NCI-H2227 (cell line): ENCODE results near the gene LGALS9.
"Not testable (repeated sequence)": the region's sequence is repeated elsewhere in the genome, so short reads cannot be mapped to it uniquely, and the experiment has no call there.

Experiments
- DNase-seq: peaks from one replicate; lab custom pipeline; 2025; ENCODE audit not compliant: unreplicated experiment; lab: John Stamatoyannopoulos, UW

Gene LGALS9

DNA sequence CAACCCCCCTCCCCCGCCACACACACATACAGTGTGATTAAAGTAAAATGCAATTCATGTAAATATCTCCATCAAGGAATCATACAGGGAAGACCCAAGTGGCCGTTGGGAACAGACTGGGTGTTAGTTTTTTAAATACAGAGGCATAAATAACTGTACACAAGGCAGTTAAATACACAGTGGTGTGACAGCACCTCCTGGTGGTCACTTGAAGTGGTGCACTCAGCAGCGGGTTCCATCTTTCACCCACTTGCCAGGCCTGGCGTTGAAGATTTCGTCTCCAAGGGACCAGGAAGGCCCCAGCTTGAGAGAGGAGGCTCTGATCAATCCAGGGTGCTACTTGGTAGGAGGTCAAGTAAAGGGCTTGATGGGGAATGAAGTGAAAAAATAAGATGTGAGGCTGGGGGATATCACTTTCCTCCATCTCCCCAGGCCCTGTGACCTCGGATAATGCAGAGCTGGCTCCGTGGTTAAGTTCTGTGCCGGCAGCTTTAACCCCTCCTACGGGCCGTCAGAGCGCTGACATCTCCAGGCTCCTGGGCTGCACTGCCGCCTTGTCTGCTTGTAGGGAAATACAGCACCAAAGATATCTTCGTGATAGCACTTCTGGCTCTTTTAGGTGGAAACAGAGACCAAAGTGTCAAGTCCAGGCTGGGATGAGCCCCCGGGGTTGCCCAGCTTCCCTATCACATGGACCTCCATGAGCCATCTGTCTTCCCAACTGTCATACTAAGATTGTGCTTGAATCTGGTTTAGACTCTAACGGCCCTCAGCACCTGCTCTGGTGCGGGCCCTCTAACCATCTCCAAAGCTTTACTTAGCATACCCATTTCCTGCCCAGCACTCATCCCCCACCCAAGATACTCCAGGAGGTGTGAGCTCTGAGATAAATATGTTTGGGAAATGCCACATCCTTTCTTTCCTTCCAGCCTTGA lies 20.7 kb downstream of the LGALS9 start:
- DNase-seq: peak; percentile 25

DNA sequence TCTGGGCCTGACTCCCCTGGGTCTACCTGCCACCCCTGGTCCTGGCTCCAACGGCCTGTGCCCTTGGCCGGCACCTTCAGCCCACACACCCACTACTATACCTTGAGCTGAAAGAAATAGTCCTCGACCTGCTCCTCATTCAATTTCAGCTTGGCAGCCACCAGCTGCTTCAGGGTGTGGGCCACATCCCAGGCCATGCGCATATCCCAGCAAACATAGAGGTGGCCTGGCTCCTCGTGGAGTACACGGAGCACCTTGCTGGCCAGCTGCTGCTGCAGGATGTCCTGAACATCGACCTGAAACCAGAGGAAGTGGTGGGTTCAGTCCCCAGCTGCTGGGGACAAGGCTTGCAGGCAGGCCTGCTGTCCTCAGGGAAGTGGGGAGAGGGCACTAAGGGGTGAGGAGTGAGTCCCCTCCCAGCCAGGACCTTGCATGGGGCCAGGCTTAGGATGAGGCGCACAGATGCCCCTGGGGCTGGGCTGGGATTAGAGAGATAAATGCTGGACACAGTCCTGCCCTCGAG lies 22.5 kb downstream of the LGALS9 start:
- DNase-seq: not testable (repeated sequence)

DNA sequence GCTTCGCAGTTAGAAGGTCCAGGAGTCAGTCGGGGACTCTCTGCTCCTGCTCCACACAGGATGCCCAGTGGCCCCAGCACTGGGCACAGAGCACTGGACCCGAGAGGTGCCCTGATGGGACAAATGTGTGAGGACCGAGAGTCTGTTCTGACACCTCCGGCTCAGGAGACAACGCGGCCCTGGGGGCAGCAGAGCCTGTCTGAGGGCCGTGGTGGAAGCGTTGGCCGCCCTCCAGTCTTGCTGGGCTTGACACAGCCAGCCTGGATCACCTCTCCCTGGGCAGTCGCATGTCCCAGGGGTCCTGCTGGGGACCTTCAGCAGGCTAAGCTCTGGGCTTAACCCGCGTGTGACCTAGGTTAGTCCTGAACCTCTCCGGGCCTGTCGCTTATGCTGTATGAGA lies 23.1 kb downstream of the LGALS9 start:
- no peak for DNase-seq

DNA sequence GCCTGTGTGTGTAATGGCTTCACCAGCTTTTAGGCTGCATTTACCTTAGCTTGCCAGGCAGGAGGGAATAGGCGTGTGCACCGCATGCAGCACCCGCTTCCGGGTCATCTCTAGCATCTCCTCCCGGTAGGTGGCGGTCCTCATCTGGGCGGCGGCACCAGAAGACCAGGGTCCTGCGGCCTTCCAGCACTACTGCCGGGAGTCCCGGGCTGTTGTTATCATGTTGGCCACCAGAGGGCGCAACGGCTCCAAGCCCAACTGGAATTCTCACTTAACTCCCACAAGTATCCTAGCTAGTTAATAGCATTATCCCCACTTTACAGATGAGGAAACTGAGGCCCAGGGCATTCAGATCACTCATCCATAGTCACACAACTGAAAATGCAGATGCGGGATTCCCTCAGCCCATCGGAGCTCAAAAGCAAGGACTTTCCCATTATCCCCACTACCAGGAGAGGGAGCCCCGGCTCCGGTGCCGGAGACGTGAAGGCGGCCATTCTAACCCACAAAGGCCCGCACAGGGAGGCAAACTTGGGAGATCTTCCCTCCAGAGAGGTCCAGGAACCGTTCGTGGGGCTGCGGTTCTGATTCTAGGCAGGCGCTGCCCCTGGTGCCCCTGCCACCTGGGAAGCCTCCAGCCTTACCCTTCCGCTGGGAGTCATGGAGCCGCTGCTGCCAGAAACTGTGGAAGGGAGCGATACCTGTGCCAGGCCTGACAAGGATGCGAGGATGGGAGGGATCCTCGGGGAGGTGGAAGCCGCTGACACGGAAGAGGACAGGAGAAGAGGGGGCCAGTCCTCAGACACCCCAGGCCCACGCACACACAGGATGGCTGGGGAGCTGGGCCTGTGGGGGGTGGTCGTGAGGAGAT lies 23.9 kb downstream of the LGALS9 start:
- peak; percentile 68 for DNase-seq

DNA sequence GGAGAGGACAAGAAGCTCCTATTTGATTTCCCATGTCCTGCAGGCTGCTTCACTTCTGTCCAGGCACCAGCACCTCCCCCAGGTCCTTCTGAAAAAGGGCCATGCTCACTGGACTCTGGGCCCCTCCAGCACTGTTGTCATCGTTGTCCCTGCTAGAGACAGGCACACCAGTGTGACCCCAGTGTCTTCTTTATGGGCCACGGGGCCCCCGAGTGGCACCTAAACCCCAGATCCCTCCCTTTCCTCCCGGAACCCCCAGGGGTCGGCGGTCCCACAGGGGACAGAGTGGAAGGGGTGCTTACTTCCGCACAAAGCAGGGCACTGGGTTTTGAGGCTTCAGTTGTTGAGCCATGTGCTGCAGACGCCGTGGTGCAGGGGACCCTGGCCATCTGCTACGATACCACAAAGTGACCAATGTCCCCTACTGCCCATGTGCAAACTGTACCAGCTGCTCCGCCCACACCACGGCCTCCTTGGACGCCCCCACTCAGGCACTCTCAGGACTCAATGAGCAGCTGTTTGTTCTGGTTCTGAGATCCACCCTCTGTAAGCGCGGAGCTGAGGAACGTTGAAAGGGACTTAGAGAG lies 24.6 kb downstream of the LGALS9 start:
- not testable (repeated sequence) for DNase-seq

DNA sequence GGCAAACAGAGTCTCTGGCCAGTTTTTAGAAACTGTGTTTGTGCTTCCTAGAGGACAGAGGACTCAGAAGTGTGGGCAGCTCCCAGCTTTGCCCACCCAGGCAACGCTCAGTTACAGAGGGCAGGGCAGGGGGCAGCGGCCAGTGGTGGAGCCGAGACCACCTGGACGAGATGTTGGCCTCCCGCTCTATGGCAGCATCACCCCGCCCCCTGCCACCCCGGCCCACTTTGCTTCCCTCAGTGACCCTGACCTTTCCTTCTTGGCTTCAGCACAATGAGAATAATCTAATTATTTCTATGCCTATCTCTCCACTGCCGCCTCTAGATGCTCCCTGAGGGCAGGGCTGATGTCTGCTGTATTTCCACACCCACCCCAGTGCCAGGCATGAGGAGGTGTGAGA lies 25.6 kb downstream of the LGALS9 start:
- not testable (repeated sequence) for DNase-seq

DNA sequence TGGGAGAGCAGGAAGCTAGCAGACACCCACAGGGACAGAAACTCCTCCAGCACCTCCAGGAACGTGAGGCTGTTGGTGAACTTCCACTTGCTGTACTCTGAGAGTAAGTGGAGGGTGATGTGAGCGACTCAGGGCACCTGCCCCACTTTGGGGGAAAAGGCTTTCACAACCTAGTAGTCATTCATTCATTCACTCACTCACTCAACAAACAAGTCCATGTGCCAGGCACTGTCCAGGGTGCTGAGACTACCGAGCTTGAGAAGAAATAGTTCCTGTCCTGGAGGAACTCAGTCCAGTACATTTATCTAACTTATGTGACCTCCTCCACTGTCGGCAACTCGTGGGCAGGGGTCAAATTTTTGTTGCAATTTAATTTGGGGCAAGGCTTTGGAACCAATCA lies 26.6 kb downstream of the LGALS9 start:
- DNase-seq: no peak

DNA sequence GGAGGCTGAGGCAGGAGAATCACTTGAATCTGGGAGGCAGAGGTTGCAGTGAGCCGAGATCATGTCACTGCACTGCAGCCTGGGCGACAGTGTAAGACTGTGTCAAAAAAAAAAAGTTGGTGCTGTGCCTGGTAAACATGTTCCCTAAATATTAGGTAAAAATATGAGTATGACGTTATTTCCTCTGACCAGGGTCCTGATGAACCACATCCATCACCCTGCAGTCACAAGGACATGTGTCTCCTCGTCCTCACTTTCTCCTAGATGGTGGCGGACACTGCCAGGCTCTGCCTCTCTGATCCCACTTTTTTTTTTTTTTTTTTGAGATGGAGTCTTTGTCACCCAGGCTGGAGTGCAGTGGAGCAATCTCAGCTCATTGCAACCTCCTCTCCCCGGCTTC lies 28.7 kb downstream of the LGALS9 start:
- no peak for DNase-seq

DNA sequence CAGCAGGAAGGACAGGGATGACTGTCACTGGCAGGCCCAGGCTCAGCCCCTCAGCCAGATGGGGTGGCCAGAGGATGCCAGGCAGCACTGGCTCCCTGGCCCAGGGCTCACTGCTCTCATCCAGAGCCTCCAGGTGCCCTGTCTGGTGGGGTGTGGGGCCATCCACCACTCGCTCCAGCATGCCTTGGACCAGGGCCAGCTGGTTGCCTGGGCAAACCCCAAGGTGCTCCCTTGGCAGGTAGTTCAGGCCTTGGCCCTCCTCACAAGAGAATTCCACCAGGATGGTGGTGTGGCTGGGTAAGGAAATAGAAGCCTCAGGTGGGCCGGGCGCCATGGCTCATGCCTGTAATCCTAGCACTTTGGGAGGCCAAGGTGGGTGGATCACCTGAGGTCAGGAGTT lies 29.4 kb downstream of the LGALS9 start:
- no peak for DNase-seq

DNA sequence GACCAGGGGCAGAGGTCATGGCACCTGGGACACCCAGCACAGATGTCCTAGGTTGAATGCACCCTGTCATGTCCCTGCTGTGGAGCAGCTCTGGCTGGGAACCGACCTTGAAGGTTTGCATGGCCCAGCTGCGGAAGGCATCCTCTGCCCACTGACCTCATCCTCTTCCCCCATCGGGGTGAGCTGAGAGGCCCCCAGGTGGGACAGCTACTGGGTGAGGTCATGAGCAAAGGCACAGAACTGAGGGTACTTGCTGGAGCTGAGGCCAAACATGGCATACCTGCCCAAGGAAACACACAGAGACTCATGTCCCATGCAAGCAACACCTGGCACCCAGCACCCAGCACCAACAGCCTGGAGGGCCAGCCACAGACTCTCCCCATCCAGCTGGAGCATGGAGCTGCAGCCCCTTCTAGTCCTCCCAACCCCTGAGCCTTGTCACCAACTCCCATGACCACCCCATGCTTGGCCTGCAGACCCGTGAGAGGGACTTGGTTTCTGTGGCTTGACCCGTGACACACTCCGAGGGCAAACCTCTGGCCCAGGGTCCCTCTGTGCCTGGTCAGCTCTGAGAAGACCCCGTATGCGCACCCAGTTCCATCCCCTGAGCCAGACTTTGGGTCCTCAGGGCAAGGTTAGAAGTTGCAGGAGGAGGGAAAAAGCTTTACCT lies 33.1 kb downstream of the LGALS9 start:
- no peak for DNase-seq

DNA sequence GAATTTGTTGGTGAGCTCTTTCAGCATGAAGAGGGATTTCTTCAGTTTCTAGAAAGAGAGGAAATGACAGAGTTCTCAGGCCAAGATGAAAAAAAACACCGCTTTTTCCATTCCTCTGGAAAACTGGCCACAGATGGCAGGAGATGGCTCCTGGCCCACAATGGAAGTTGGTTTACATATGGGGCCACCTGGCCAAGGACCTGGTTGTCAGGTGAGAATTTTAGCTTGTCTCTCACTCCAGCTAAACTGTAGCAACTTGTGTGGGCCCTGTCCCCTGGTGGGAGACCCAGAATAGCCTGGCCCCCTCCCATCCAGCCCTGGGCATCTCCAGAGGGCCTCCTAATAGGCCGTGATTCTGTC lies 33.6 kb downstream of the LGALS9 start:
- no peak for DNase-seq

DNA sequence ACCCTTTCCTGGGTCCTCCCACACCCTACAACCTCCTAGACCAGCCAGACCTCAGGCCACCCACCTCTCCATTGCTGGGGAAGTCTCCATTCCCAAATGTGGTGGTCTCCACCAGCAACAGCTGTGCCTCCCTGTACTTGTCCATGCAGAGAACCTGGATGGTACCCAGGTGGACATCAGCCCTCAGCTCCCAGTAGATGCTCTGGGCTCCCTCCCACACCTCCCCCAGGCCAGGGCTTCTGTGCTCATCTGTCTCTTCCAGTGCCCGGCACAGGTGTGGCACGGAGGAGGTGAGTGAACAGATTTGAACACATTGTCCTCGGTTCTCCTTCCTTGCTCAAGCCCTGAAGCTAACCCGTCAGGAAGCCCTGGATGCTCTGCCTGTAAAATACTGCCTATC lies 34.6 kb downstream of the LGALS9 start:
- no peak for DNase-seq

DNA sequence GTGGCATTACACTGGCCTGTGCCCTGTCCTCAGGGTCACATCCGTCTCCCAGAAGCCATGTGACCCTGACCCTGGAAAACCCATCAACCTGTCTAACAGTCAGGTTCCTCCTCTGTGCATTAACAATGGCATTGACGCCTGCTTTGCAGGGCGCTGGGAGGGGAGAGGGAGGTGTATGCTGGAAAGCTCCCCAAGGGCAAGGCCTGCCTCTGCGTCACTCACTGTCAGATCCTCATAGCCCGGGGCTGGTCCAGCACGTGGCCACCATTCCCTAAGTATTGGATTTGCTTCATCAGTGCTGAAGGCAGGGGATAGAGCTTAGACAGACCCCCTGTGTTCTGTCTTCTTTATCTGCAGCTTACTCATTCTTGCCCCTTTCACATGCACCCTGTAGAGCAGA lies 35.3 kb downstream of the LGALS9 start:
- DNase-seq: not testable (repeated sequence)

DNA sequence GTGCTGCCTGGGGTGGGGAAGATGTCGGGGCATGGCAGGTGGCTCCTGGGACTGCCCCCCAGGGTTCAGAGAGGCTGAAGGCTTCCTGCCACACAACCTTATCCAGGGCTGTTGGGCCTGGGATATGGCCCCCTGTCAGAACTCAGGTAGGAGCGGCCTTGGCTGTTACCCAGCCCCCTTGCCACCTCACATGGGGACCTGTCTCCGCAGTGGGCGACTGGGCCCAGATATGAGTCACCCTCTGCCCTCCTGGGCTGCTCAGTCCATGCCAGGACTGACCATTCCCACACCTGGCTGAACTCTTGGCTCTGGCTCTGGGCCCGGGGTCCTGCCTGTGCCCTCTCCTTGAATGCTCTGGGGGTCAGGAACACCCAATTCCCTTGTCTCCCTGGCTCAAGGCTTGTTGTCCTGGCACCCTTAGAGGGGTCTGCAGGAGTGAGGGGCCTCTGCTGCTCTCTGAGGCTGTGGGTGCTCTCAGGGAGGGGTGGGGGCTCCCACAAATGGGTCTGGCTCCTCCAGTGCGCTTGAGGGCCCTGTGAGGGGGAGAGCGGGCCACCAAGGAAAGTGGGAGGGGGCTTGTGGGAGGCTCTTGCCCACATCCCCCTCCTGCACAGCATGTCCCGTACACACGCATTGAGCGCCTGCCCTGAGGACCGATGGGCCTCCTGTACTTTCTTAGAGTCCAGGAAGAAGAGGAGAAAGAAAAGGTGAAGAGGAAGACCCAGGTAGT lies 36.0 kb downstream of the LGALS9 start:
- DNase-seq: no peak

DNA sequence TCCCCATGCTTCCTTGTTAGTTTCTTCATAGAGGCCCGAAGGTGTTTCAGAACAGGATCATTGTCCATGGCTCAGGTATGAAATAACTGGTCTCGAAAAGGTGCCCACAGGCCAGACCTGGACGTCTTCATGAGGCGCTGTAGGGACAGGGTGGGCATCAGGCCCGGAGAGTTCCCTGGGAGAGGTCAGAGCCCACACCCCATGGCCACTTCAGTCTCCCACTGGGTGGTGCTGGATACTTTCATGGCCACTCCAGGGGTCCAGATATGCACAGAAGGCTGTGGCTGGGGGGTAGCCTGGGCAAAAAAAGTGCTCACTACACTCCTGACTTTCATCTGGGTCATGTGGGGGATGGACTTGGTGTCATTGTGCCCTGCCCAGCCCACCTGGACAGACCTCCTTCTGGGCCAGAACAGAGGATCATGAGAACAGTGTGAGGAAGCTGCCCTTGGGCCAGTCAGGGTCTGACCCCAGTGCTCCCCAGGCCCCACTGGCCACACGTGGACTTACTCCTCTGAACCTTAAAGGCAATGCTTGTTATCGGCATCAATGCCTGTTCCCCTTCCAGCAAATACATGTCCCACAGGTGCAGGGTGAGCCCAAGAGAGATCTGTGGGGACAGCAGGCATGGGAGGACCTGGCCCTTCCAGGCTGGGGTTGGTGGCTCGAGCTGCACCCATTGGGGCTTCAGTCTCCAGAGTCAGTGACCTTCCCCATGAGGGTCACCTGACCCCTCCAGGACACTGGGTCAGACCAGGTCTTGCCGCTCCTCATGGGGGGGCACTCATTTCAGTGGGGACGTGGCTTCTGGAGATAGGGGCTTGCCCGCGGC lies 36.9 kb downstream of the LGALS9 start:
- DNase-seq: no peak

DNA sequence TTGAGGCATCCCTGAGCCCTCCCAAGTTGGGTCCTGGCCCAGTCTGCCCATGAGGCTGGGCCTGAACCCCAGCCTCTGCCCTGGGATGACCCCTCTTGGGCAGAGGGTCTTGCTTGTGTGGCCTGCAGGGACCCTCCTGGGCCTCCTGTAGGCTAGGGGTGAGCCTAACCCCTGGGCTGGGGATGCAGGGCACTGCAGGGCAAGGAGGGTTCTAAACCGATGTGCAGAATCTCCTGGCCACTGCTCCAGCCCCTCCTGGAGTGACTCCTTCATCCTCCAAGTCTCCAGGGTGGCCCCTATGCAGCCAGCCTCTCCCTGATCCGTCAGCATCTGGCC lies 37.5 kb downstream of the LGALS9 start:
- no peak for DNase-seq

DNA sequence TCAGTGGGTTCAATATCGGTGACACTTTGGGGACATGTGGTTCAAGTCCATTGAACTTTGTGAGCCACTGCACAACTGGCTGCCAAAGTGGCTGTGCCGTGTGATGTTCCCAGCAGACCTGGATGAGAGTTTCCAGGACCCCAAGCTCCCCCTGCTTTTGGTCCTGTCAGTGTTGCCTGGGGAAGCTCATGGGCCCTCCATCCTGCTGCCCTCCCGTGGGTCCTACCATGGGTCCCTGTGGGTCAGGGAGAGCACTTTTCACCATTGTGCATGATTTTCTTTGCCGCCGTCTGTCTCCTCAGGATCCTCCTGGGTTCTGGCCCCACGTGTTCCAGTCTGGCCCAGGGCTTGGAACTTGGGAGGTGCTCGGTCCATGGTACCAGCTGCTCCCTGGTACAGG lies 38.1 kb downstream of the LGALS9 start:
- no peak for DNase-seq

DNA sequence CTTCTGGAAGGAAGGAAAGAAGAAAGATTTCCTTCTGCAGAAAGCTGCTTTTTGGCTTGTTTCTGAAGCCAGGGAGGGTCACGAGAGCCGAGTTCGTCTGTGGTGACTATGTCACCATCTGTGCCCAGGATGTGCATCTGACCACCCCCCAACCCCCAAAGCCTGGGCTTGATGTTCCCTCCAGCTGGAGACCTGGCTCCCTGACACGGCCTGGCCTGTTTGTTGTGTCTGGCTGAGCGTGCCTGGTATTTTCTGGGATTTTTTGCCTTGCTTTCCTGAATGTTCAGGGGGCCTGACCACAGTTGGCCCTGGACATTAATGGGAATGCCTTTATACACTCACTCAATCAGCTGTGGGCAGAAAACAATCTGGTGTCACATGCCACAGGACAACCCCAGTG lies 38.9 kb downstream of the LGALS9 start:
- DNase-seq: no peak

DNA sequence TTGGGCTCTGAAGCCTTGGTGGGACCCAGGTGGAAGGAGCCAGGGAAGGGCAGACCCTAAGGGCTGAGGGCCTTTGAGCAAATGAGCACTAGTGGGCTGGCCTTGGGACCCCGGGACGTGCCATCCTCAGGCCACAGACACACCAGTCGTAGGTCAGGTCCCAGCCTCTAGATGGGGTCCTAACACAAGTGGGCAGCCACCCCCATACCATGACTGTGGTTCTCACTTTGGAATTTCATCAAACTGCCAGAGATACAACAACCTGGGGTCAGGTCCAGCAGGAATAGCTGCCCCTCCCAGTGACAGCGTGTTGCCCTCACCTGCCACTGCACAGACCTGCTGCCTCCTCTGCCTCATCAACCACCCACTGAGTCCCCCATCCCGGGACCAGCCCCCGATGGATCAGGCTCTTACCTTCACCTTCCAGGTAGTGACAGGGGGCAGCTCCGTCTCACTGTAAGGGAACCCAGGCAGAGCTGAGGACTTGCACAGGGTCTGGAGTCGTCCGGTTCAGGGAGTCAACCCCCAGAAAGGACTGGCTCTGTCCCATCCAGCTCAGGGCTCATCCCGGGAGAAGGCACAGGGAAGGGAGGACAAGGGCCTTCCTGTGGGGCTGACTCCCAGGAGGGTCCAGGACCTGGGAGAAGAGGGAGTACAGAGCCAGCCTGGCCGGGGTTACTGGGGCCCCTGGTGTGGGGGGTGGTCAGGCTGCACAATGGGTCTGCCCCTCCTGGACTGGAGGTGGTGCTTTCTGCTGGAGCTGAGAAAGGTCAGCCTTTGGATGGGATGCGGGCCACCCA lies 40.0 kb downstream of the LGALS9 start:
- no peak for DNase-seq
